LNCaP clone FGC (cell line): Measurements from ENCODE around the gene CPAMD8.

Experiments used
- DNase-seq: peaks from one replicate; pipeline ENCODE4 v3.0.0-alpha.2; 2011; ENCODE audit warnings: low read depth
- H3K4me3 ChIP-seq: 2 replicates; pipeline ENCODE4 v1.5.1; 2011; ENCODE audit warnings: mild to moderate bottlenecking, low read depth, low read length, control low read depth
- CTCF ChIP-seq: IDR thresholded peaks from 2 replicates; pipeline ENCODE4 v1.5.1; 2012; ENCODE audit warnings: mild to moderate bottlenecking; ENCODE audit not compliant: control insufficient read depth, insufficient read depth; ENCODE audit errors: extremely low read depth

The CPAMD8 gene

GRCh38 chr19:16893686-16893989, 133.0 kb downstream of the CPAMD8 start:
- H3K4me3 ChIP-seq = no peak overlapping the region
- TF ChIP-seq CTCF = no peak
- no peak for DNase-seq

GRCh38 chr19:16892868-16893685, 133.5 kb downstream of the CPAMD8 start:
- no peak for TF ChIP-seq CTCF
- no peak overlapping the region for H3K4me3 ChIP-seq
- no peak for DNase-seq

GRCh38 chr19:16892436-16892835, 134.2 kb downstream of the CPAMD8 start:
- H3K4me3 ChIP-seq = no peak overlapping the region
- TF ChIP-seq CTCF = no peak
- DNase-seq = no peak

GRCh38 chr19:16891696-16892382, 134.8 kb downstream of the CPAMD8 start:
- H3K4me3 ChIP-seq = no peak overlapping the region

GRCh38 chr19:16890461-16891184, 136.0 kb downstream of the CPAMD8 start:
- DNase-seq = no peak
- no peak for TF ChIP-seq CTCF
- H3K4me3 ChIP-seq = no peak overlapping the region

More at GRCh38 chr19:16891696-16892382, 134.8 kb downstream of the CPAMD8 start:
- TF ChIP-seq CTCF = no peak
- no peak for DNase-seq

GRCh38 chr19:16889883-16890460, 136.6 kb downstream of the CPAMD8 start:
- DNase-seq = no peak
- no peak overlapping the region for H3K4me3 ChIP-seq
- no peak for TF ChIP-seq CTCF
